H9 (cell line): ENCODE results near the gene TMEM273. TPM values are rescaled to one million over a fixed set of nuclear protein-coding genes. Genes with fewer than 3 reads are reported as not detected.

Source experiments
- DNase-seq: peaks from one replicate; pipeline ENCODE4 v3.0.0-alpha.2; 2017
- H2AFZ ChIP-seq: one replicate; pipeline ENCODE4 v1.6.1; 2013; ENCODE audit warnings: mild to moderate bottlenecking, low read length, control low read depth, moderate library complexity
- H2AK5ac ChIP-seq: 2 replicates; pipeline ENCODE4 v1.6.1; 2013; ENCODE audit warnings: low read length, control low read depth, mixed read lengths; ENCODE audit not compliant: insufficient read length
- H2BK120ac ChIP-seq: one replicate; pipeline ENCODE4 v1.6.1; 2013; ENCODE audit warnings: low read depth, mild to moderate bottlenecking, low read length, control low read depth, inconsistent platforms; ENCODE audit not compliant: poor library complexity, severe bottlenecking
- H2BK12ac ChIP-seq: 2 replicates; pipeline ENCODE4 v1.6.1; 2013; ENCODE audit warnings: low read length, control low read depth, mixed read lengths, low read depth; ENCODE audit not compliant: insufficient read length
- H2BK15ac ChIP-seq: 2 replicates; pipeline ENCODE4 v1.6.1; 2013; ENCODE audit warnings: low read depth, low read length, control low read depth
- H2BK20ac ChIP-seq: one replicate; pipeline ENCODE4 v1.6.1; 2013; ENCODE audit warnings: low read depth, mild to moderate bottlenecking, low read length, control low read depth, inconsistent platforms; ENCODE audit not compliant: poor library complexity, severe bottlenecking
- H2BK5ac ChIP-seq: 2 replicates; pipeline ENCODE4 v1.6.1; 2013; ENCODE audit warnings: low read length, control low read depth, mixed read lengths; ENCODE audit not compliant: insufficient read length
- H3K14ac ChIP-seq: 2 replicates; pipeline ENCODE4 v1.6.1; 2013; ENCODE audit warnings: low read length, control low read depth; ENCODE audit not compliant: insufficient read depth
- H3K18ac ChIP-seq: 2 replicates; pipeline ENCODE4 v1.6.1; 2013; ENCODE audit warnings: low read depth, mild to moderate bottlenecking, mixed read lengths, low read length, control low read depth; ENCODE audit not compliant: insufficient read length
- H3K23ac ChIP-seq: 2 replicates; pipeline ENCODE4 v1.6.1; 2013; ENCODE audit warnings: low read length, control low read depth, mixed read lengths, low read depth; ENCODE audit not compliant: insufficient read length
- H3K23me2 ChIP-seq: 2 replicates; pipeline ENCODE4 v1.6.1; 2013; ENCODE audit warnings: low read depth, mild to moderate bottlenecking, mixed read lengths, low read length, control low read depth; ENCODE audit not compliant: insufficient read length, poor library complexity, severe bottlenecking
- H3K27ac ChIP-seq: 2 replicates; pipeline ENCODE4 v1.5.1; 2013; ENCODE audit warnings: low read length, control low read depth, mixed read lengths, low read depth; ENCODE audit not compliant: insufficient read length
- H3K27me3 ChIP-seq: 2 replicates; pipeline ENCODE4 v1.6.1; 2013; ENCODE audit warnings: low read length, control low read depth, inconsistent platforms; ENCODE audit not compliant: insufficient read depth
- H3K4ac ChIP-seq: 2 replicates; pipeline ENCODE4 v1.6.1; 2013; ENCODE audit warnings: low read depth, mild to moderate bottlenecking, control low read depth, inconsistent platforms, low read length, moderate library complexity
- H3K4me1 ChIP-seq: 2 replicates; pipeline ENCODE4 v1.6.1; 2013; ENCODE audit warnings: low read length, control low read depth, inconsistent platforms; ENCODE audit not compliant: insufficient read depth
- H3K4me2 ChIP-seq: 2 replicates; pipeline ENCODE4 v1.6.1; 2013; ENCODE audit warnings: low read length, control low read depth, mixed read lengths; ENCODE audit not compliant: insufficient read length, insufficient read depth
- H3K56ac ChIP-seq: 2 replicates; pipeline ENCODE4 v1.6.1; 2013; ENCODE audit warnings: low read depth, mild to moderate bottlenecking, mixed read lengths, low read length, control low read depth; ENCODE audit not compliant: insufficient read length
- H3K79me1 ChIP-seq: 2 replicates; pipeline ENCODE4 v1.6.1; 2013; ENCODE audit warnings: low read depth, mild to moderate bottlenecking, moderate library complexity, low read length, control low read depth, inconsistent platforms; ENCODE audit not compliant: insufficient read depth, poor library complexity, severe bottlenecking
- H3K79me2 ChIP-seq: 2 replicates; pipeline ENCODE4 v1.6.1; 2013; ENCODE audit warnings: low read length, control low read depth, inconsistent platforms; ENCODE audit not compliant: insufficient read depth
- H3K9ac ChIP-seq: 2 replicates; pipeline ENCODE4 v1.6.1; 2013; ENCODE audit warnings: low read length, control low read depth, mixed read lengths; ENCODE audit not compliant: insufficient read length; ENCODE audit errors: extremely low read depth
- H3K9me3 ChIP-seq: one replicate; pipeline ENCODE4 v1.6.1; 2013; ENCODE audit warnings: low read depth, low read length, inconsistent platforms; ENCODE audit not compliant: control insufficient read depth
- H3T11ph ChIP-seq: one replicate; pipeline ENCODE4 v1.6.1; 2013; ENCODE audit warnings: mild to moderate bottlenecking, low read length, control low read depth, inconsistent platforms
- H4K20me1 ChIP-seq: one replicate; pipeline ENCODE4 v1.6.1; 2013; ENCODE audit not compliant: control insufficient read depth, insufficient read length, insufficient read depth
- H4K5ac ChIP-seq: 2 replicates; pipeline ENCODE4 v1.6.1; 2013; ENCODE audit warnings: low read depth, mild to moderate bottlenecking, mixed read lengths, low read length, control low read depth; ENCODE audit not compliant: insufficient read length
- H4K8ac ChIP-seq: replicated peaks from 2 replicates; pipeline ENCODE4 v1.6.1; 2013; ENCODE audit warnings: low read length, control low read depth, mixed read lengths, low read depth; ENCODE audit not compliant: insufficient read length
- H4K91ac ChIP-seq: 2 replicates; pipeline ENCODE4 v1.6.1; 2013; ENCODE audit warnings: low read depth, mild to moderate bottlenecking, moderate library complexity, mixed read lengths, low read length, control low read depth; ENCODE audit not compliant: insufficient read length
- H3K27ac Mint-ChIP-seq, 3 experiments: 2 replicates in 2 of 3; 3 replicates in 1 of 3; pipeline ENCODE4 v1.8.0; 2020 to 2021; ENCODE audit warnings: mixed read lengths in 3 of 3, mild to moderate bottlenecking in 1 of 3, moderate library complexity in 1 of 3
- H3K27me3 Mint-ChIP-seq: 2 replicates; pipeline ENCODE4 v1.8.0; 2021; ENCODE audit warnings: low read depth, mild to moderate bottlenecking, moderate library complexity, mixed read lengths
- H3K36me3 Mint-ChIP-seq, 3 experiments: 2 replicates in 2 of 3; 3 replicates in 1 of 3; pipeline ENCODE4 v1.8.0; 2020 to 2021; ENCODE audit warnings: low read depth in 3 of 3, mixed read lengths in 3 of 3; ENCODE audit not compliant: insufficient read depth in 1 of 3
- H3K4me1 Mint-ChIP-seq, 2 experiments: 2 replicates each; pipeline ENCODE4 v1.8.0; 2020; ENCODE audit warnings: mixed read lengths in 2 of 2
- H3K4me3 Mint-ChIP-seq, 2 experiments: 2 replicates in 1 of 2; 3 replicates in 1 of 2; pipeline ENCODE4 v1.8.0; 2020 to 2021; ENCODE audit warnings: mild to moderate bottlenecking in 2 of 2, mixed read lengths in 2 of 2, moderate library complexity in 1 of 2
- H3K9me3 Mint-ChIP-seq, 2 experiments: 2 replicates in 1 of 2; 3 replicates in 1 of 2; pipeline ENCODE4 v1.8.0; 2020; ENCODE audit warnings: mild to moderate bottlenecking in 2 of 2, mixed read lengths in 2 of 2, moderate library complexity in 1 of 2
- WGBS: extraction: QIAGEN DNeasy Blood & Tissue Kit; methylation state at CpG from one replicate; pipeline ENCODE4 v1.1.7; 2013; ENCODE audit warnings: missing lambda C conversion rate, low lambda C conversion rate, mixed read lengths; ENCODE audit not compliant: insufficient read length; ENCODE audit errors: extremely low coverage; 5-methylcytosine and 5-hydroxymethylcytosine counted together
- total RNA-seq: library from RNA; stranded (reverse); gene quantifications from 2 replicates; pipeline ENCODE4 v1.2.1, GENCODE V29; 2021
- TF ChIP-seq, protein P1 (sequence below): fragments of 200-600 bp; sonication (generic); conservative IDR thresholded peaks from 3 replicates; pipeline ENCODE4 v1.8.0; 2021; ENCODE audit warnings: antibody characterized with exemption, mild to moderate bottlenecking

The TMEM273 gene
- total RNA-seq, 1 experiment from 2014 or later, result not detected

- Histone ChIP-seq H2BK120ac (no peak overlapping the region), H2BK15ac (no peak overlapping the region), H3K9ac (no peak overlapping the region), H2BK5ac (no peak overlapping the region), H3K27me3 (no peaks in the 10 kb centered on the region), H3K4ac (no peak overlapping the region), H4K20me1 (no peaks in the 10 kb centered on the region), H4K8ac (no peak overlapping the region), H4K91ac (no peak overlapping the region), H2AK5ac (no peak overlapping the region), H2BK12ac (no peak overlapping the region), H3K79me1 (no peaks in the 10 kb centered on the region), H3K4me2 (no peak overlapping the region), H3T11ph (no peak overlapping the region), H3K79me2 (no peaks in the 10 kb centered on the region), H3K23me2 (no peaks in the 10 kb centered on the region), H3K23ac (no peak overlapping the region), H3K4me1 (peaks cover 1% of the 10 kb centered on the region; the same call in 1 of the 2 replicates), H3K14ac (no peak overlapping the region), H4K5ac (no peak overlapping the region), H2BK20ac (no peak overlapping the region), H3K56ac (no peak overlapping the region), H3K9me3 (no peaks in the 10 kb centered on the region), H3K18ac (peak overlapping the region; percentile 12), H3K27ac (no peak overlapping the region), H2AFZ (no peak overlapping the region)
- WGBS, result no CpG with 5 or more reads among the region's 8 CpGs
- Mint-ChIP-seq H3K4me1 (peaks cover 30 to 36% of the 10 kb centered on the region in 2 experiments), H3K36me3 (no peaks in the 10 kb centered on the region; a peak in 1 of 7 replicates), H3K9me3 (peaks cover 0 to 2% of the 10 kb centered on the region in 2 experiments; a peak in 2 of 5 replicates), H3K27ac (peak overlapping the region in 1 of 3 experiments; percentile 35; a peak in 1 of 7 replicates), H3K4me3 (no peak overlapping the region), H3K27me3 (peaks cover 2% of the 10 kb centered on the region; the same call in 1 of the 2 replicates)
- TF ChIP-seq, protein P1, sequence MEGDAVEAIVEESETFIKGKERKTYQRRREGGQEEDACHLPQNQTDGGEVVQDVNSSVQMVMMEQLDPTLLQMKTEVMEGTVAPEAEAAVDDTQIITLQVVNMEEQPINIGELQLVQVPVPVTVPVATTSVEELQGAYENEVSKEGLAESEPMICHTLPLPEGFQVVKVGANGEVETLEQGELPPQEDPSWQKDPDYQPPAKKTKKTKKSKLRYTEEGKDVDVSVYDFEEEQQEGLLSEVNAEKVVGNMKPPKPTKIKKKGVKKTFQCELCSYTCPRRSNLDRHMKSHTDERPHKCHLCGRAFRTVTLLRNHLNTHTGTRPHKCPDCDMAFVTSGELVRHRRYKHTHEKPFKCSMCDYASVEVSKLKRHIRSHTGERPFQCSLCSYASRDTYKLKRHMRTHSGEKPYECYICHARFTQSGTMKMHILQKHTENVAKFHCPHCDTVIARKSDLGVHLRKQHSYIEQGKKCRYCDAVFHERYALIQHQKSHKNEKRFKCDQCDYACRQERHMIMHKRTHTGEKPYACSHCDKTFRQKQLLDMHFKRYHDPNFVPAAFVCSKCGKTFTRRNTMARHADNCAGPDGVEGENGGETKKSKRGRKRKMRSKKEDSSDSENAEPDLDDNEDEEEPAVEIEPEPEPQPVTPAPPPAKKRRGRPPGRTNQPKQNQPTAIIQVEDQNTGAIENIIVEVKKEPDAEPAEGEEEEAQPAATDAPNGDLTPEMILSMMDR, result no peak
- no peak for DNase-seq
Measured at GRCh38 chr10:49139028-49139845, 49.0 kb downstream of the TMEM273 start.
